Motor neuron (in vitro differentiated cells): ENCODE measurements around the gene SEMA4A. TPM values are rescaled to one million over a fixed set of nuclear protein-coding genes. Genes with fewer than 3 reads are reported as not detected.
"Not testable (repeated sequence)": the region's sequence is repeated elsewhere in the genome, so short reads cannot be mapped to it uniquely, and the experiment has no call there.

ENCODE experiments used
- ATAC-seq, 8 experiments: fragments of 200-7000 bp; cut with Tn5 transposase; replicated peaks in 6 of 8; 2 replicates each; pipeline ENCODE4 v1.8.0; 2021; ENCODE audit warnings: mild to moderate bottlenecking in 8 of 8, moderate library complexity in 8 of 8
- H3K27ac ChIP-seq, 2 donors: fragments of 250-450 bp; sonication (Bioruptor Pico); 2 replicates each; pipeline ENCODE4 v1.9.0; 2021; ENCODE audit warnings: antibody characterized with exemption in 2 of 2, mild to moderate bottlenecking in 2 of 2, moderate library complexity in 1 of 2
- H3K4me1 ChIP-seq, 2 donors: fragments of 250-450 bp; sonication (Bioruptor Pico); replicated peaks in 1 of 2; 2 replicates each; pipeline ENCODE4 v1.6.1; 2021; ENCODE audit warnings: antibody characterized with exemption in 2 of 2, mild to moderate bottlenecking in 2 of 2, moderate library complexity in 1 of 2
- H3K4me3 ChIP-seq, 5 donors: fragments of 250-450 bp; sonication (Bioruptor Pico); 2 replicates each; pipeline ENCODE4 v1.9.0; 2021; ENCODE audit warnings: antibody characterized with exemption in 5 of 5, mild to moderate bottlenecking in 5 of 5, moderate library complexity in 4 of 5
- WGBS, 10 experiments: fragments of 450-650 bp; shearing (Covaris generic); methylation state at CpG; one replicate each; pipeline ENCODE4 v1.0.0; 2022; 5-methylcytosine and 5-hydroxymethylcytosine counted together
- in situ Hi-C, 9 experiments: fragments of 400-800 bp; cut with MboI; loops; one replicate each; pipeline ENCODE4 v1.15.0; 2021; ENCODE audit warnings: low sequenced_read_pairs in 9 of 9, low pct_unique_long_range_greater_than_20kb in 2 of 9; ENCODE audit not compliant: unreplicated experiment in 9 of 9
- total RNA-seq, 8 experiments: library from RNA; unstranded; fragments of 300-600 nt; gene quantifications; 2 replicates each; pipeline versions ENCODE4 v1.2.3 to v1.2.4, GENCODE V29; 2022

SEMA4A gene
- total RNA-seq, 8 experiments from 2014 or later, result 0.85 to 6.1 (median 2.7) TPM

GRCh38 chr1:156160743-156161171 lies 7.4 kb downstream of the SEMA4A start:
- Histone ChIP-seq H3K4me1 (peaks cover 9 to 14% of the 10 kb centered on the region in 2 donors), H3K27ac (peak overlapping the region in 1 of 2 donors; percentile 41), H3K4me3 (peak overlapping the region; percentile 19 to 32 (median 30))
- 2 to 40% (median 15%) methylated on average over 1 to 12 of the region's 22 CpGs; no CpG with 5 or more reads in 7 of the 10 experiments for WGBS, 10 experiments
- ATAC-seq, result peak; percentile 82 to 94 (median 86)
- in situ Hi-C loops, result no loop called here

GRCh38 chr1:156162430-156163037 lies 9.1 kb downstream of the SEMA4A start:
- H3K4me3 ChIP-seq, result no peak overlapping the region
- peaks cover 9 to 14% of the 10 kb centered on the region in 2 donors for H3K4me1 ChIP-seq
- in situ Hi-C loops, result no loop called here
- no peak for ATAC-seq
- 76 to 100% (median 82%) methylated on average over 1 to 5 of the region's 5 CpGs; no CpG with 5 or more reads in 2 of the 10 experiments for WGBS, 10 experiments
- no peak overlapping the region for H3K27ac ChIP-seq

GRCh38 chr1:156163712-156164111 lies 10.3 kb downstream of the SEMA4A start:
- peaks cover 9 to 14% of the 10 kb centered on the region in 2 donors for H3K4me1 ChIP-seq
- H3K4me3 ChIP-seq, result no peak overlapping the region
- ATAC-seq, result no peak
- H3K27ac ChIP-seq, result no peak overlapping the region
- in situ Hi-C loops, result no loop called here
- 73 to 100% (median 90%) methylated on average over 1 of the region's 1 CpG; no CpG with 5 or more reads in 4 of the 10 experiments for WGBS, 10 experiments

- ATAC-seq, result no peak
Observed at GRCh38 chr1:156164125-156164831, 10.9 kb downstream of the SEMA4A start.

GRCh38 chr1:156165083-156165482 lies 11.7 kb downstream of the SEMA4A start:
- in situ Hi-C loops, result no loop called here
- H3K4me1 ChIP-seq, result peaks cover 9 to 14% of the 10 kb centered on the region in 2 donors
- no peak for ATAC-seq
- no peak overlapping the region for H3K27ac ChIP-seq
- no peak overlapping the region for H3K4me3 ChIP-seq
- 8 to 100% (median 82%) methylated on average over 1 to 2 of the region's 2 CpGs; no CpG with 5 or more reads in 3 of the 10 experiments for WGBS, 10 experiments

More at GRCh38 chr1:156164125-156164831, 10.9 kb downstream of the SEMA4A start:
- no peak overlapping the region for H3K4me3 ChIP-seq
- WGBS, 10 experiments, result 68 to 100% (median 90%) methylated on average over 4 to 6 of the region's 6 CpGs
- in situ Hi-C loops, result no loop called here
- no peak overlapping the region for H3K27ac ChIP-seq
- H3K4me1 ChIP-seq, result peaks cover 9 to 14% of the 10 kb centered on the region in 2 donors

- in situ Hi-C loops, result no loop called here
- no peak overlapping the region for H3K4me3 ChIP-seq
- peak in 1 of 8 experiments; percentile 37 for ATAC-seq
- no peaks in the 10 kb centered on the region for H3K4me1 ChIP-seq
- 0 to 87% (median 49%) methylated on average over 3 to 5 of the region's 5 CpGs for WGBS, 10 experiments
- H3K27ac ChIP-seq, result no peak overlapping the region
Observed at GRCh38 chr1:156167536-156167935, 14.2 kb downstream of the SEMA4A start.

GRCh38 chr1:156172696-156173470 lies 19.5 kb downstream of the SEMA4A start:
- Histone ChIP-seq H3K27ac (no peak overlapping the region), H3K4me1 (no peaks in the 10 kb centered on the region), H3K4me3 (no peak overlapping the region)
- in situ Hi-C loops, result no loop called here
- ATAC-seq, result no peak
- 20 to 100% (median 84%) methylated on average over 1 to 6 of the region's 9 CpGs; no CpG with 5 or more reads in 4 of the 10 experiments for WGBS, 10 experiments

- H3K4me1 ChIP-seq, result peaks cover 6 to 14% of the 10 kb centered on the region in 2 donors
- in situ Hi-C loops, result no loop called here
- peak in 1 of 8 experiments; percentile 27 for ATAC-seq
- WGBS, 10 experiments, result 50 to 100% (median 72%) methylated on average over 1 to 6 of the region's 12 CpGs; no CpG with 5 or more reads in 4 of the 10 experiments
- no peak overlapping the region for H3K4me3 ChIP-seq
- H3K27ac ChIP-seq, result no peak overlapping the region
Observed at GRCh38 chr1:156176610-156177210, 23.3 kb downstream of the SEMA4A start.

GRCh38 chr1:156177919-156178654 lies 24.7 kb downstream of the SEMA4A start:
- Histone ChIP-seq H3K27ac (no peak overlapping the region), H3K4me1 (peaks cover 13 to 23% of the 10 kb centered on the region in 2 donors), H3K4me3 (no peak overlapping the region)
- in situ Hi-C loops, result no loop called here
- ATAC-seq, result no peak
- WGBS, 10 experiments, result 28 to 100% (median 80%) methylated on average over 1 to 7 of the region's 7 CpGs; no CpG with 5 or more reads in 1 of the 10 experiments

GRCh38 chr1:156180471-156180870 lies 27.1 kb downstream of the SEMA4A start:
- WGBS, 10 experiments, result 83 to 100% (median 100%) methylated on average over 1 to 3 of the region's 3 CpGs; no CpG with 5 or more reads in 4 of the 10 experiments
- ATAC-seq, result no peak
- H3K4me3 ChIP-seq, result no peak overlapping the region
- H3K27ac ChIP-seq, result no peak overlapping the region
- in situ Hi-C loops, result no loop called here
- H3K4me1 ChIP-seq, result peaks cover 13 to 23% of the 10 kb centered on the region in 2 donors

GRCh38 chr1:156181391-156181924 lies 28.1 kb downstream of the SEMA4A start:
- in situ Hi-C loops, ATAC-seq, H3K4me3 ChIP-seq: not testable (repeated sequence)
- peak overlapping the region in 1 of 2 donors; percentile 82 for H3K27ac ChIP-seq
- H3K4me1 ChIP-seq, result peaks cover 13 to 23% of the 10 kb centered on the region in 2 donors
- WGBS, 10 experiments, result 0 to 14% (median 7%) methylated on average over 1 to 5 of the region's 8 CpGs; no CpG with 5 or more reads in 5 of the 10 experiments
